ENCODE data around the gene HCK.

DNA sequence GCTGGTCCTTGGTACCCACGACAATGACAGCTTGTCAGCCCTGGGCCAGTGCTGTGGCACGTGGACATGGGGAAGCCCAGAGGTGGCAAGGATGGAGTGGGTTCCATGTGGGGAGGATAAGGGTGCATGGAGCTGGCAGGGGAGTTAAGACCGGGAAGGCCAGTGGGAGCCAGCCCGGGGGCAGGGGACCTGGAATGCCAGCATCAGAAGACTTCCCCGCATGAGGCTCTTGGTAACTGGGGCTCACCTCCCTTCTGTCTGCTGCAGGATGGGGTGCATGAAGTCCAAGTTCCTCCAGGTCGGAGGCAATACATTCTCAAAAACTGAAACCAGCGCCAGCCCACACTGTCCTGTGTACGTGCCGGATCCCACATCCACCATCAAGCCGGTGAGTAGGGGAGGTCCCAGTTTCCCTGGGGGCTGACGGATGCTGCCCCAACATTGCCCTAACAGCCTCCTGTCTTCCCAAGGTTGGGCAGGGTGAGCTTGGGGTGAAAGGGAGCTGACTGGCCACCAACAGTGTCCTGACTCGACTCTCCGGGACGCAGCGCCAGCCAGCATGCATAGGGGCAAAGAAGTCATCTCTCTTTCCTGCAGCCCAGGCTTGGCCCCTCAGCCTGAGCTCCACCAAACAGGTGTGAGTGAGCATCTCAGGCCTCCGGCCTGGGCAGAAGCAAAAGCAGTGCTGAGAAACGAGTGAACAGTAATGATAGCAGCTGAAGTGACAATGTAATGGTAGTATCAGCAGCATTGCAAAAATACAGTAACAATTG lies 19.5 kb downstream of the HCK start:
- TF ChIP-seq, protein P1, sequence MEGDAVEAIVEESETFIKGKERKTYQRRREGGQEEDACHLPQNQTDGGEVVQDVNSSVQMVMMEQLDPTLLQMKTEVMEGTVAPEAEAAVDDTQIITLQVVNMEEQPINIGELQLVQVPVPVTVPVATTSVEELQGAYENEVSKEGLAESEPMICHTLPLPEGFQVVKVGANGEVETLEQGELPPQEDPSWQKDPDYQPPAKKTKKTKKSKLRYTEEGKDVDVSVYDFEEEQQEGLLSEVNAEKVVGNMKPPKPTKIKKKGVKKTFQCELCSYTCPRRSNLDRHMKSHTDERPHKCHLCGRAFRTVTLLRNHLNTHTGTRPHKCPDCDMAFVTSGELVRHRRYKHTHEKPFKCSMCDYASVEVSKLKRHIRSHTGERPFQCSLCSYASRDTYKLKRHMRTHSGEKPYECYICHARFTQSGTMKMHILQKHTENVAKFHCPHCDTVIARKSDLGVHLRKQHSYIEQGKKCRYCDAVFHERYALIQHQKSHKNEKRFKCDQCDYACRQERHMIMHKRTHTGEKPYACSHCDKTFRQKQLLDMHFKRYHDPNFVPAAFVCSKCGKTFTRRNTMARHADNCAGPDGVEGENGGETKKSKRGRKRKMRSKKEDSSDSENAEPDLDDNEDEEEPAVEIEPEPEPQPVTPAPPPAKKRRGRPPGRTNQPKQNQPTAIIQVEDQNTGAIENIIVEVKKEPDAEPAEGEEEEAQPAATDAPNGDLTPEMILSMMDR (IDR thresholded peaks at IDR 0.05) = no peak
- no peak for TF ChIP-seq POLR2A (IDR thresholded peaks at IDR 0.05)

All from body of pancreas (tissue), 4 donors.